Hematopoietic multipotent progenitor cell treated with erythropoietin and hydrocortisone succinate and interleukin-3 and kit ligand, for 6 days (in vitro differentiated cells): ENCODE data around the gene ADGRL3.
"Not testable (repeated sequence)": the region's sequence is repeated elsewhere in the genome, so short reads cannot be mapped to it uniquely, and the experiment has no call there.

Experiments used
- DNase-seq: peaks from one replicate; pipeline ENCODE4 v3.0.0-alpha.2; 2015

The ADGRL3 gene

GRCh38 chr4:61293707-61294400 is 93.7 kb downstream of the ADGRL3 start:
- DNase-seq, result no peak

DNA sequence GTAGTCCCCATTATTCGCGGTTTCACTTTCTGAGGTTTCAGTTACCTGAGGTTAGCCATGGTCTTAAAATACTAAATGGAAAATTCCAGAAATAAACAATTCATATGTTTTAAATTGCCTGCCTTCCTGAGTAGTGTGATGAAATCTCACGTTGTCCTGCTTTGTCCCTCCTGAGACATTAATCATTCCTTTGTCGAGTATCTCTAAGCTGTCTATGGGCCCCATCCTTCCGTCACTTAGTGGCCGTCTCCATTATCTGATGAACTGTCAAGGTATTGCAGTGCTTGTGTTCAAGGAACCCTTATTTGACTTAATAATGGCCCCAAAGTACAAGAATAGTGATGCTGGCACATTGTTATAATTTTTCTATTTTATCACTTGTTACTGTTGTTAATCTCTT is 94.8 kb downstream of the ADGRL3 start:
- no peak for DNase-seq

DNA sequence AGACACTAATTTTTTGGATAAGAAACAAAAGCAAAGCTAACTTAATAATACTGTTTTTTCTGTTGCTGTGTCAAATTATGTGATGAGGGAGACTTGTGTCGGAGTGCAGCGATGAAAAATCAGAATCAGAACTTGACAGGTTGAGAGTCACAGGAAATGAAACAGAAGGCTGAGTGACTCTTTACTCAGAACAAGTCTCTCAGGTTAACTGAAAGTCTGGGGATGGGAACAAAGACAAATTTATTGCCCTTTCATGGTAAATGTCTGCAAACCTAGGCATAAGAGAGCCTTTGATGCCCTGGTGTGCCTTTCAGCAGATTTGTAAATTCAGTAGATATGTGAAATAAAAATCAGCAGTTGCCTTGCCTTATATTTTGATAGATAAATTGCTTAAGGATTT is 96.0 kb downstream of the ADGRL3 start:
- DNase-seq, result no peak

DNA sequence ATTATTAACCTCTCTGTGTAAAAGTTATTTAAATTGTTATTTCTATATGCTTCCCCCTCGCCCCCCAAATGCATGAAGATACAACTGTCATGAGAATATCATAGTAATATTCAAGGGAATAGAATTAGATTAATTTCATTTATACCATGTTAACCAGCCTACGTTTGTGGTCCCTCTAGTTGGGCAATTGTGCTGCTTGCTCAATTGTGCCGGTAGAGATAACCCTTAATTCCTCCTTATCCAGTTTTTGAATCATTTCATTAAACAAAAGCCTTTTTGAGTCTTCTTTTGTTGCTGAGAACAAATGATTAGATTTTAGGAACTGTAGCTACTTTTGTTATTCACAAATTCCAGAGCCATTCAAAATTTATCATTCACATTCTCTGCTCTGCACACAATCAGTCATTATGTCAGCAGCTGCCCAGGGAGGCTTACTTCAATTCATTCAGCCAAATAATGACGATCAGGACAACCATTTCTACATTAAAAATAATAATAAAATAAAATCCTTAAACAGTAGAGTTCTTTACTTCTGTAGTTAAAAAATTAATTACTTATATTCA is 98.1 kb downstream of the ADGRL3 start:
- DNase-seq, result peak; percentile 2

- DNase-seq, result no peak
These were observed 99.2 kb downstream of the ADGRL3 start for GRCh38 chr4:61299316-61299715.

DNA sequence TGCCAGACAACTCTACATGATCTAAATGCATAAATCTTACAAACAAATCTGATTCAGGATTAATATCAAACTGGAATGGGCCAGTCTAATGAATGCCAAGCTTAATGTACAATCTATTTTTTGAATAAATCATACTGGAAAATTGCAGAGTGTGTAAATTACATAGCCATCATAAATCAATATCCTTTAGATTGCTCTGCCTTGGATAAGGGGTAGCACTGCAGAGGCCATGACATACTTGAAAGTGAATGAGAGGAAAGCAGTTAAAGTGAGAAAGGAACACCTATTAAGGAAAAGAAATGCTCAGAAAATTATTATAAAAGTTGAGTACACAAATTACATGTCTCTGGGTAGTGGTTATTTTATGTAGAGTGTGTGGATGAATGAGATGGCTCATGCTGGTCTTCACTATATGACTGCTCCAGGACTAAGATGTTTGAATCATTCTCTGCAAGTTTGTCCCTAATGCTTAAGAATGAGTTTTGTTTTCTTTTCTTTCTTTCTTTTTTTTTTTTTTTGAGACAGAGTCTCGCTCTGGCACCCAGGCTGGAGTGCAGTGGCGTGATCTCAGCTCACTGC is 100.2 kb downstream of the ADGRL3 start:
- no peak for DNase-seq

GRCh38 chr4:61301271-61301670 is 101.1 kb downstream of the ADGRL3 start:
- DNase-seq, result no peak

GRCh38 chr4:61308033-61308432 is 107.9 kb downstream of the ADGRL3 start:
- no peak for DNase-seq

GRCh38 chr4:61309616-61310015 is 109.5 kb downstream of the ADGRL3 start:
- DNase-seq, result no peak

GRCh38 chr4:61312526-61312925 is 112.4 kb downstream of the ADGRL3 start:
- DNase-seq, result no peak

- DNase-seq, result no peak
These were observed 118.3 kb downstream of the ADGRL3 start for GRCh38 chr4:61318431-61318830.

- no peak for DNase-seq
These were observed 119.0 kb downstream of the ADGRL3 start for GRCh38 chr4:61319156-61319555.

DNA sequence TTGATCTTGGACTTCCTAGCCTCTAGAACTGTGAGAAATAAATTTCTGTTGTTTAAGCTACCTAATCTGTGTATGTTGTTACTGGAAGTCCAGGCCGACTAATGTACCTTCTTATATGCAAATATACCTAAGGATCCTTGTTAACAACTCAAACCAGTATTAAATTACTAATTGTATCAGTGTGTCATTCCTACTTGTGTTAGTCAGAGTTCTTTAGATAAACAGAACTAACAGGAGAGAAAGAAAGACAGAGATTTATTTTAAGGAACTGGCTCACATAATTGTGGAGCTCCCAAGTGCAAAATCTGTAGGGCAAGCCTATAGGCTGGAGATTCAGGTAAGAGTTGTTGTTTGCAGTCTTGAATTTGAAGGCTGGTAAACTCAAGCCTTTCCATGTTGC is 120.0 kb downstream of the ADGRL3 start:
- DNase-seq, result no peak

DNA sequence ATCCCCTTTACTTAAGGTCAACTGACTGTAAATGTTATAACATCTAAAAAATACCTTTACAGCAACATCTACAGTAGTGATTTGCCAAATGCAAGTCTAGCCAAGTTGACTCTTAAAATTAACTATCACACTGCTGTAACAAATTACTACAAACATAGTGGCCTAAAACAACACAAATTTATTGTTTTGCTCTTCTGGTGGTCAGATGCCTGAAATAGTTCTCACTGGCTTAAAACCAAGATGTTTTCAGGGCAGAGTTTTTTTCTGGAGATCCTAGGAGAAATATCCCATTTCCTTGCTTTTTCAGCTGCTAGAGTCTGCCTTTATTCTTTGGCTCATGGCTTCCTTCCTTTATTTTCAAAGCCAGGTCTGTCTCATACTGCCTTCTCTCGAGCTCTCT is 120.5 kb downstream of the ADGRL3 start:
- no peak for DNase-seq

DNA sequence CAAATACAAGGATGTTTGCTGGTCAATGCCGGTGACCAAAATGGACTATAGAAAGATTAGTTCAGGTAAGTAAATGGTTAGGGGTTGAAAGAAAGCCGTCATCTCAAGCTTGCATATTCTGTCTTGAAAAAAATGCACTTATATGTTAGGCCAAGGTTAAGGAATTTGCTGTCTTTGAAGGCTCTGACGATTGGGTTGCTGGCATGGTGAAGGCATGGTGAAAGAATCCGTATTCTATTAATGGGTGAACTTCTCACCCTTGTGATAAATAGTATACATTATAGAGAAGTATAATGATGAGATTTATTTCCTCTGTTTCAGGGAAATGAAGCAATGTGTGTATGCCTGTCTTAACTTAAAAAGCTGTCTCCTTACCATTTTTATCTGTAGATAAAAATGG is 132.6 kb downstream of the ADGRL3 start:
- no peak for DNase-seq

DNA sequence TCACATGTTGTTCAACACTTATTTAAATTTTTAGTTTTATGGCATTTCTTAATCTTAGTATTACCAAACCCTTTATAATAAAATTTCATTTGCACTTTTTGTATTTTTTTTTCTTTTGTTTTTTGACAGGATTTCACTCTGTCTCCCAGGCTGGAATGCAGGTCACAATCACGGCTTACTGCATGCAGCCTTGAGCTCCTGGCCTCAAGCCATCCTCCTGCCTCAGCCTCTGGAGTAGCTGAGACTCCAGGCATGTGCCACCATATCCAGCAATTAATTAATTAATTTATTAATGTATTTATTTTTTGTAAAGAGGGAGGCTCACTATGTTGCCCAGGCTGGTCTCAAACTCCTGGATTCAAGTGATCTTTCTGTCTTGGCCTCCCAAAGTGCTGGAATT is 133.4 kb downstream of the ADGRL3 start:
- no peak for DNase-seq

GRCh38 chr4:61335241-61335763 is 135.2 kb downstream of the ADGRL3 start:
- no peak for DNase-seq

DNA sequence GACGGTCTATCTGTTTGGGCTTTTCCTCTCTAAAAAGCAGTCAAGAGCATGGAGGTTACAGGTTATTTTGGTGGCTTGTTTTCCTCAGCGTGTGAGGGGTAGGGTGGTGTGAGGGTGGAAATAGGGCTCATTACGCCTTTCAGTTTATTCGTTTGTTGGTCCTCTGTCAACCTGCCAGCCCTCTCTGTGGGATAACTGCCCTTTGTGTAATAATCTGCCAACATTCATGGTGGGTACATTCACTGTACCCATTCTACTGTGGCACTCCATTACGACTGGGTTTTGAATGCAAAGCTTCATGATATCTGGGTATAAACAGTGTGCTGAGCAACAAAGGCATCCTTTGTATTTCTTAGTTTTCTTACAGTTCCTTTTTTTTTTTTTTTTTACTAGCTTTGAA is 136.4 kb downstream of the ADGRL3 start:
- DNase-seq, result no peak

DNA sequence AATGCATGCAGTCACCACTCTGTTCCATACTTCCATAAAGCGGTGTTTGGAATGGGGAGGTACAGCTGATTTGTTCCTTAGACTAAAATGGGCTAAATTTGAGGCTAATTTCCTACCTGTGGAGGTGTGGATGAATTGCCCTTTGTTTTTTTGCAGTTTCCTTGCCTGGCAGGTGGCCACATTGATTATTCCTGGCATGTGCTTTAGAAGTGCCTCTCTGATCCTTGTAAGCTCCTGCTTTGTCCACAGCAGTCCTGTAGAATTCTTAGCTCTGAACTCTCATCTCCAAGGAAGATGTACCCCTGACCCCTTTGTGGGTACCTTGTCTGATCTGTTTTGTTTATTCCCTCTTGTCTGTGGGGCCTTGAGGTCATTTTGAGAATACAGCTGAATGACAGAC is 136.8 kb downstream of the ADGRL3 start:
- DNase-seq, result no peak

DNA sequence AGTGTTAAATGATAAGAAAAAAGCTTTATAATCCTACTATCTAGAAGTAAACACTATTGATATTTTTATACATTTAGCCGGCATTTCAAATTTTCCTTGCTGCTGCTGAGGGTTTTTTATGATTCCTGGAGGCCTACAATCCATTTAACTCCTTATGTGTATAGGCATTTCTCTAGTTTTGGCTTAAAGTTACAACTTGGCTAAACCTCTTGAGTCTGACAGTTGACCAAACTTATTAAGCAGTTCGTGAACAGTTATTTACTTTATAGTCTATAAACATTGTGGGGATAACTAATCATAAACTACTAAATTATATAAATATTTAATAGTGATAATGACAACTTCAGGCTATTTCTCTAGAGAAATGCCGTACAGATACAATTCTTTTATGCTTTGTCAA is 141.9 kb downstream of the ADGRL3 start:
- DNase-seq, result no peak

GRCh38 chr4:61350932-61351331 is 150.8 kb downstream of the ADGRL3 start:
- no peak for DNase-seq

DNA sequence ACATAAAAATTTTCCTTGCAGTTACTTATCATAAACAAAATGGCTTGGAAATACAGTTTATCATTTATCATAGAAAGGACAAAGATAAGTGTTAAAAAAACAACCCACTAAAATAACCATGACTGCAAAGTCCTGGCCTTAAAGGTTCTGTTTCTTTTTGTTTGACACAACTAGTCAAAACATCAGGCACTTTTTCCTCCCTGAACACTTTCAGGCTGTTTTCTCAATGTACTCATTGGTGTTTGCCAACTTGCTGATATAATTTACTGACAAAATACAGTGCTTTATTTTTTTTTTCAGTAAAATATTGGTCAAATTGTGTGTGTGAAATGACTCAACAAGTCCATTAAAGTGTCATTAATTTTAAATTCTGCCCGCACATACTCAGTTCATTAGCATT is 156.6 kb downstream of the ADGRL3 start:
- no peak for DNase-seq

- DNase-seq, result no peak
These were observed 159.2 kb downstream of the ADGRL3 start for GRCh38 chr4:61359301-61359700.

DNA sequence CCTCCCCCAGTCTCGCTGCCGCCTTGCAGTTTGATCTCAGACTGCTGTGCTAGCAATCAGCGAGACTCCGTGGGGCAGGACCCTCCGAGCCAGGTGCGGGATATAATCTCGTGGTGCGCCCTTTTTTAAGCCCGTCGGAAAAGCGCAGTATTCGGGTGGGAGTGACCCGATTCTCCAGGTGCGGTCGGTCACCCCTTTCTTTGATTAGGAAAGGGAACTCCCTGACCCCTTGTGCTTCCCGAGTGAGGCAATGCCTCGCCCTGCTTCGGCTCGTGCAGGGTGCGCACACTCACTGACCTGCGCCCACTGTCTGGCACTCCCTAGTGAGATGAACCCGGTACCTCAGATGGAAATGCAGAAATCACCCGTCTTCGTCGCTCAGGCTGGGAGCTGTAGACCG is 172.7 kb downstream of the ADGRL3 start:
- DNase-seq, result not testable (repeated sequence)
